Fibroblast of mammary gland (primary cell): ENCODE data around the gene ABAT.

Experiments used
- DNase-seq: peaks from one replicate; pipeline ENCODE4 v3.0.0-alpha.2; 2010; ENCODE audit warnings: low read depth
- H3K4me3 ChIP-seq: 2 replicates; pipeline ENCODE4 v1.5.1; 2011; ENCODE audit warnings: low read depth, mild to moderate bottlenecking, low read length, moderate library complexity; ENCODE audit not compliant: control insufficient read depth
- CTCF ChIP-seq: conservative IDR thresholded peaks from 2 replicates; pipeline ENCODE4 v1.5.1; 2011; ENCODE audit warnings: low read depth, low read length, inconsistent platforms; ENCODE audit not compliant: control insufficient read depth, insufficient read depth

Gene ABAT

GRCh38 chr16:8832717-8833105 lies 158.3 kb downstream of the ABAT start:
- DNase-seq = no peak
- H3K4me3 ChIP-seq = no peak overlapping the region
- no peak for TF ChIP-seq CTCF
